PC-9 (cell line): ENCODE measurements around the gene C18orf32.

Experiments used
- CTCF ChIP-seq: fragments of 200-600 bp; sonication (generic); conservative IDR thresholded peaks from 2 replicates; pipeline ENCODE4 v1.6.1; 2017; ENCODE audit warnings: mixed run types, antibody characterized with exemption, mild to moderate bottlenecking, moderate library complexity
- EZH2 ChIP-seq: fragments of 200-600 bp; sonication (generic); IDR thresholded peaks from 2 replicates; pipeline ENCODE4 v1.8.0; 2017; ENCODE audit warnings: antibody characterized with exemption, low read depth

GRCh38 chr18:49472459-49472858 is 14.6 kb downstream of the C18orf32 start:
- TF ChIP-seq CTCF (no peak), EZH2 (no peak)
